HEK293 (cell line): ENCODE data around the gene PDCD4.
A peak's percentile ranks its signal among the peaks of the same experiment; 100 is the strongest.

ENCODE experiments used
- BCL11A ChIP-seq: fragments of 450-650 bp; formaldehyde crosslinking; IDR thresholded peaks from 2 replicates; pipeline ENCODE4 v1.5.1; 2016; ENCODE audit warnings: low read depth, missing biosample characterization, missing genetic modification characterization
- EGR2 ChIP-seq: fragments of 450-650 bp; formaldehyde crosslinking; IDR thresholded peaks from 2 replicates; pipeline ENCODE4 v1.5.1; 2016; ENCODE audit warnings: low read depth, missing biosample characterization, missing genetic modification characterization
- FEZF1 ChIP-seq: fragments of 450-650 bp; formaldehyde crosslinking; IDR thresholded peaks from 2 replicates; pipeline ENCODE4 v1.5.1; 2016; ENCODE audit warnings: missing biosample characterization, missing genetic modification characterization
- GLI2 ChIP-seq: fragments of 450-650 bp; formaldehyde crosslinking; IDR thresholded peaks from 2 replicates; pipeline ENCODE4; 2017; ENCODE audit warnings: missing biosample characterization, missing genetic modification characterization, low read depth, borderline replicate concordance
- GLIS1 ChIP-seq: fragments of 450-650 bp; formaldehyde crosslinking; IDR thresholded peaks from 2 replicates; pipeline ENCODE4 v1.5.1; 2016; ENCODE audit warnings: missing biosample characterization, missing genetic modification characterization
- KLF1 ChIP-seq: fragments of 450-650 bp; formaldehyde crosslinking; IDR thresholded peaks from 2 replicates; pipeline ENCODE4 v1.5.1; 2016; ENCODE audit warnings: missing biosample characterization, missing genetic modification characterization
- KLF16 ChIP-seq: fragments of 450-650 bp; formaldehyde crosslinking; IDR thresholded peaks from 2 replicates; pipeline ENCODE4 v1.5.1; 2017; ENCODE audit warnings: missing biosample characterization, missing genetic modification characterization
- MZF1 ChIP-seq: fragments of 450-650 bp; formaldehyde crosslinking; IDR thresholded peaks from 2 replicates; pipeline ENCODE4 v1.5.1; 2017; ENCODE audit warnings: missing biosample characterization, missing genetic modification characterization, borderline replicate concordance
- OSR2 ChIP-seq: fragments of 450-650 bp; formaldehyde crosslinking; IDR thresholded peaks from 2 replicates; pipeline ENCODE4 v1.5.1; 2016; ENCODE audit warnings: missing biosample characterization, missing genetic modification characterization
- PRDM4 ChIP-seq: fragments of 450-650 bp; formaldehyde crosslinking; IDR thresholded peaks from 2 replicates; pipeline ENCODE4 v1.5.1; 2017; ENCODE audit warnings: missing biosample characterization, missing genetic modification characterization
- PRDM6 ChIP-seq: fragments of 450-650 bp; formaldehyde crosslinking; IDR thresholded peaks from 2 replicates; pipeline ENCODE4 v1.5.1; 2017; ENCODE audit warnings: missing biosample characterization, missing genetic modification characterization
- SP3 ChIP-seq: fragments of 450-650 bp; formaldehyde crosslinking; IDR thresholded peaks from 2 replicates; pipeline ENCODE4 v1.5.1; 2016; ENCODE audit warnings: missing biosample characterization, missing genetic modification characterization
- YY2 ChIP-seq: fragments of 450-650 bp; formaldehyde crosslinking; IDR thresholded peaks from 2 replicates; pipeline ENCODE4 v1.5.1; 2016; ENCODE audit warnings: missing biosample characterization, missing genetic modification characterization
- ZBTB11 ChIP-seq: fragments of 450-650 bp; formaldehyde crosslinking; conservative IDR thresholded peaks from 2 replicates; pipeline ENCODE4 v1.5.1; 2016; ENCODE audit warnings: low read depth, missing biosample characterization, missing genetic modification characterization
- ZBTB17 ChIP-seq: fragments of 450-650 bp; formaldehyde crosslinking; IDR thresholded peaks from 2 replicates; pipeline ENCODE4 v1.5.1; 2016; ENCODE audit warnings: missing biosample characterization, missing genetic modification characterization
- ZEB2 ChIP-seq: fragments of 450-650 bp; formaldehyde crosslinking; IDR thresholded peaks from 2 replicates; pipeline ENCODE4 v1.5.1; 2016; ENCODE audit warnings: missing biosample characterization, missing genetic modification characterization
- ZNF174 ChIP-seq: fragments of 450-650 bp; formaldehyde crosslinking; IDR thresholded peaks from 2 replicates; pipeline ENCODE4 v1.5.0; 2017; ENCODE audit warnings: missing biosample characterization, mild to moderate bottlenecking, missing genetic modification characterization
- ZNF292 ChIP-seq: fragments of 450-650 bp; formaldehyde crosslinking; IDR thresholded peaks from 2 replicates; pipeline ENCODE4 v1.5.1; 2016; ENCODE audit warnings: low read depth, missing biosample characterization, missing genetic modification characterization, borderline replicate concordance
- ZNF311 ChIP-seq: fragments of 450-650 bp; formaldehyde crosslinking; IDR thresholded peaks from 2 replicates; pipeline ENCODE4 v1.5.1; 2017; ENCODE audit warnings: missing biosample characterization, missing genetic modification characterization, borderline replicate concordance
- ZNF521 ChIP-seq: fragments of 450-650 bp; formaldehyde crosslinking; IDR thresholded peaks from 2 replicates; pipeline ENCODE4 v1.5.1; 2017; ENCODE audit warnings: missing biosample characterization, mild to moderate bottlenecking, missing genetic modification characterization
- ZNF549 ChIP-seq: fragments of 450-650 bp; IDR thresholded peaks from 2 replicates; pipeline ENCODE4 v1.5.1; 2018; ENCODE audit warnings: missing biosample characterization, missing genetic modification characterization, mild to moderate bottlenecking, inconsistent platforms, moderate library complexity
- ZNF571 ChIP-seq: fragments of 450-650 bp; formaldehyde crosslinking; IDR thresholded peaks from 2 replicates; pipeline ENCODE4 v1.5.0; 2017; ENCODE audit warnings: missing biosample characterization, missing genetic modification characterization
- ZNF600 ChIP-seq: fragments of 450-650 bp; formaldehyde crosslinking; IDR thresholded peaks from 2 replicates; pipeline ENCODE4 v1.5.1; 2016; ENCODE audit warnings: missing biosample characterization, missing genetic modification characterization
- ZNF626 ChIP-seq: fragments of 450-650 bp; sonication (Bioruptor Pico); formaldehyde crosslinking; IDR thresholded peaks from 2 replicates; pipeline ENCODE4 v1.5.1; 2018; ENCODE audit warnings: missing biosample characterization, missing genetic modification characterization, inconsistent platforms
- ZNF76 ChIP-seq: fragments of 450-650 bp; formaldehyde crosslinking; IDR thresholded peaks from 2 replicates; pipeline ENCODE4; 2016; ENCODE audit warnings: low read depth, missing biosample characterization, missing genetic modification characterization, borderline replicate concordance
- ZNF768 ChIP-seq: fragments of 450-650 bp; formaldehyde crosslinking; IDR thresholded peaks from 2 replicates; pipeline ENCODE4 v1.5.1; 2018; ENCODE audit warnings: missing biosample characterization, mild to moderate bottlenecking, missing genetic modification characterization
- ZNF785 ChIP-seq: fragments of 450-650 bp; formaldehyde crosslinking; IDR thresholded peaks from 2 replicates; pipeline ENCODE4 v1.5.1; 2016; ENCODE audit warnings: missing biosample characterization, missing genetic modification characterization
- ZNF837 ChIP-seq: fragments of 450-650 bp; formaldehyde crosslinking; IDR thresholded peaks from 2 replicates; pipeline ENCODE4 v1.5.1; 2016; ENCODE audit warnings: missing biosample characterization, missing genetic modification characterization
- TF ChIP-seq, protein P1 (sequence below): fragments of 450-650 bp; formaldehyde crosslinking; IDR thresholded peaks from 2 replicates; pipeline ENCODE4; 2016; ENCODE audit warnings: missing biosample characterization, missing genetic modification characterization
- TF ChIP-seq, protein P2 (sequence below): fragments of 450-650 bp; formaldehyde crosslinking; IDR thresholded peaks from 2 replicates; pipeline ENCODE4 v1.5.1; 2016; ENCODE audit warnings: missing biosample characterization, missing genetic modification characterization

Gene PDCD4

GRCh38 chr10:110857265-110858171 is 14.2 kb upstream of the PDCD4 start (continued):
- TF ChIP-seq ZNF600 (peak; percentile 93), BCL11A (no peak), ZNF76 (tag by site-specific recombination) (no peak), ZNF626 (tag by site-specific recombination) (no peak), ZNF837 (tag by site-specific recombination) (no peak), SP3 (tag by site-specific recombination) (no peak), KLF1 (tag by site-specific recombination) (no peak), GLIS1 (tag by site-specific recombination) (no peak), FEZF1 (tag by site-specific recombination) (peak; percentile 66), OSR2 (tag by site-specific recombination) (0 out of 2 replicates have a peak, but pooled peaks have one; percentile 32), ZBTB11 (tag by site-specific recombination) (no peak), EGR2 (tag by site-specific recombination) (0 out of 2 replicates have a peak, but pooled peaks have one; percentile 28), GLI2 (tag by site-specific recombination) (no peak), PRDM6 (tag by site-specific recombination) (no peak), YY2 (no peak), KLF16 (tag by site-specific recombination) (0 out of 2 replicates have a peak, but pooled peaks have one; percentile 15), ZNF785 (tag by site-specific recombination) (no peak), ZBTB17 (tag by site-specific recombination) (peak; percentile 52; the same call in 1 of the 2 replicates), ZNF549 (tag by site-specific recombination) (no peak), MZF1 (tag by site-specific recombination) (0 out of 2 replicates have a peak, but pooled peaks have one; percentile 53), ZNF174 (tag by site-specific recombination) (no peak), ZNF521 (tag by site-specific recombination) (no peak), ZNF768 (tag by site-specific recombination) (no peak), ZEB2 (tag by site-specific recombination) (0 out of 2 replicates have a peak, but pooled peaks have one; percentile 28), PRDM4 (tag by site-specific recombination) (no peak), ZNF292 (tag by site-specific recombination) (no peak), ZNF311 (tag by site-specific recombination) (no peak), ZNF571 (tag by site-specific recombination) (no peak)
- TF ChIP-seq, protein P1, sequence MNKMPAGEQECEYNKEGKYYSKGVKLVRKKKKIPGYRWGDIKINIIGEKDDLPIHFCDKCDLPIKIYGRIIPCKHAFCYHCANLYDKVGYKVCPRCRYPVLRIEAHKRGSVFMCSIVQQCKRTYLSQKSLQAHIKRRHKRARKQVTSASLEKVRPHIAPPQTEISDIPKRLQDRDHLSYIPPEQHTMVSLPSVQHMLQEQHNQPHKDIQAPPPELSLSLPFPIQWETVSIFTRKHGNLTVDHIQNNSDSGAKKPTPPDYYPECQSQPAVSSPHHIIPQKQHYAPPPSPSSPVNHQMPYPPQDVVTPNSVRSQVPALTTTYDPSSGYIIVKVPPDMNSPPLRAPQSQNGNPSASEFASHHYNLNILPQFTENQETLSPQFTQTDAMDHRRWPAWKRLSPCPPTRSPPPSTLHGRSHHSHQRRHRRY, result no peak
- TF ChIP-seq, protein P2, sequence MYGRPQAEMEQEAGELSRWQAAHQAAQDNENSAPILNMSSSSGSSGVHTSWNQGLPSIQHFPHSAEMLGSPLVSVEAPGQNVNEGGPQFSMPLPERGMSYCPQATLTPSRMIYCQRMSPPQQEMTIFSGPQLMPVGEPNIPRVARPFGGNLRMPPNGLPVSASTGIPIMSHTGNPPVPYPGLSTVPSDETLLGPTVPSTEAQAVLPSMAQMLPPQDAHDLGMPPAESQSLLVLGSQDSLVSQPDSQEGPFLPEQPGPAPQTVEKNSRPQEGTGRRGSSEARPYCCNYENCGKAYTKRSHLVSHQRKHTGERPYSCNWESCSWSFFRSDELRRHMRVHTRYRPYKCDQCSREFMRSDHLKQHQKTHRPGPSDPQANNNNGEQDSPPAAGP (tag by site-specific recombination), result no peak; the same call in 1 of the 2 replicates
